ENCODE results near the gene MEGF9. TPM values are rescaled to one million over a fixed set of nuclear protein-coding genes. Genes with fewer than 3 reads are reported as not detected.

The MEGF9 gene
- total and polyA plus RNA-seq, 7 donors, result 2.5 to 21.0 (median 11.8) TPM

DNA sequence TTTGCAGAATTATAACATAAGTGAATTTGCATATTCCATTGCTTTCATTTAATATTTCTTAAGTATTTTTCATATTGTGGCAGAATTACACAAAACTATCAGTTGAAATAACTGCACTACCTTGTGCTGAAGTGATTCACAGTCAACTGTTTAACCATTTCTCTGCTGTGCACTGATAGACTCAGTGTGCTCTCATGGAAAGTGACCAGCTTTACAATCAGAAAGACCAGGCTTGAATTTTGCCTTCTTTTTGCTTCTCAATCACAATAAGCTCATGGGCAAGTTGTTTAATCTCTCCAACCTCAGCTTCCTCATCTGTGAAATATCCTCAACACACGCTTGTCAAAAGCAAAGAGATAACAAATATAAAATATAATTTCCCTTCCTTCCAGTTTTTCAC is 152.6 kb downstream of the MEGF9 start:
- Histone ChIP-seq H3K27me3 (no peaks in the 10 kb centered on the region), H3K4me1 (peaks cover 0 to 4% (median 2%) of the 10 kb centered on the region in 4 donors), H3K36me3 (peaks cover 0 to 45% (median 2%) of the 10 kb centered on the region in 4 donors), H3K9me3 (no peaks in the 10 kb centered on the region), H3K4me3 (no peak overlapping the region), H3K27ac (no peak overlapping the region)
- DNase-seq, result no peak
- WGBS, 2 donors, result 92 to 93% methylated on average over 1 of the region's 1 CpG
- intact Hi-C loops (cut with DNase I), result no loop called here
- TF ChIP-seq POLR2AphosphoS5 (IDR thresholded peaks at IDR 0.05) (no peak), POLR2A (IDR thresholded peaks at IDR 0.05) (no peak), EP300 (IDR thresholded peaks at IDR 0.05) (no peak)
- TF ChIP-seq, protein P1, sequence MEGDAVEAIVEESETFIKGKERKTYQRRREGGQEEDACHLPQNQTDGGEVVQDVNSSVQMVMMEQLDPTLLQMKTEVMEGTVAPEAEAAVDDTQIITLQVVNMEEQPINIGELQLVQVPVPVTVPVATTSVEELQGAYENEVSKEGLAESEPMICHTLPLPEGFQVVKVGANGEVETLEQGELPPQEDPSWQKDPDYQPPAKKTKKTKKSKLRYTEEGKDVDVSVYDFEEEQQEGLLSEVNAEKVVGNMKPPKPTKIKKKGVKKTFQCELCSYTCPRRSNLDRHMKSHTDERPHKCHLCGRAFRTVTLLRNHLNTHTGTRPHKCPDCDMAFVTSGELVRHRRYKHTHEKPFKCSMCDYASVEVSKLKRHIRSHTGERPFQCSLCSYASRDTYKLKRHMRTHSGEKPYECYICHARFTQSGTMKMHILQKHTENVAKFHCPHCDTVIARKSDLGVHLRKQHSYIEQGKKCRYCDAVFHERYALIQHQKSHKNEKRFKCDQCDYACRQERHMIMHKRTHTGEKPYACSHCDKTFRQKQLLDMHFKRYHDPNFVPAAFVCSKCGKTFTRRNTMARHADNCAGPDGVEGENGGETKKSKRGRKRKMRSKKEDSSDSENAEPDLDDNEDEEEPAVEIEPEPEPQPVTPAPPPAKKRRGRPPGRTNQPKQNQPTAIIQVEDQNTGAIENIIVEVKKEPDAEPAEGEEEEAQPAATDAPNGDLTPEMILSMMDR (IDR thresholded peaks at IDR 0.05), result no peak

DNA sequence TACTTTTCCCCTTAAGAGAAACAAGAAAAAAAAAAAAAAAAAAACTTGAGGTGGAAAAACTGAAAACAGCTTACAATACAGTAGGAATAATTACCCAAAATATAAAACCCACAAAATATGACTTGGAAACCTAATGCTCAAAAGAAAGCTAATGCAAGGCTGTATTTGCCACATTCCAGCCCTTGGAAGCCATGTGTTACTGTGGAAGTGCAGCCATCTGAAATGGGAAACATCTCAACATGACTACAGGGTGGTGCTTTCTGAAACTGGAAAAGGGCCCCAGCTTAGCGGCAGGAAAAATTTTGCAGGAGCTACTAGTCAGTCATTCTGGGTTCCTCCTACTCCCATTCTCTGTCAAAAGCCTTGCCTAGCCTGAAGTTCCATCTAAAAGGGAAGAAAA is 154.7 kb downstream of the MEGF9 start:
- no peaks in the 10 kb centered on the region for H3K9me3 ChIP-seq
- no peak for DNase-seq
- 95 to 97% methylated on average over 1 of the region's 1 CpG for WGBS, 2 donors
- intact Hi-C loops (cut with DNase I), result no loop called here
- no peaks in the 10 kb centered on the region for H3K27me3 ChIP-seq
- TF ChIP-seq POLR2A (IDR thresholded peaks at IDR 0.05) (no peak), POLR2AphosphoS5 (IDR thresholded peaks at IDR 0.05) (no peak), EP300 (IDR thresholded peaks at IDR 0.05) (no peak)
- TF ChIP-seq, protein P1 (IDR thresholded peaks at IDR 0.05), result no peak
- H3K4me3 ChIP-seq, result no peak overlapping the region
- peaks cover 0 to 32% (median 0%) of the 10 kb centered on the region in 4 donors for H3K36me3 ChIP-seq
- peaks cover 0 to 4% (median 2%) of the 10 kb centered on the region in 4 donors for H3K4me1 ChIP-seq
- no peak overlapping the region for H3K27ac ChIP-seq

DNA sequence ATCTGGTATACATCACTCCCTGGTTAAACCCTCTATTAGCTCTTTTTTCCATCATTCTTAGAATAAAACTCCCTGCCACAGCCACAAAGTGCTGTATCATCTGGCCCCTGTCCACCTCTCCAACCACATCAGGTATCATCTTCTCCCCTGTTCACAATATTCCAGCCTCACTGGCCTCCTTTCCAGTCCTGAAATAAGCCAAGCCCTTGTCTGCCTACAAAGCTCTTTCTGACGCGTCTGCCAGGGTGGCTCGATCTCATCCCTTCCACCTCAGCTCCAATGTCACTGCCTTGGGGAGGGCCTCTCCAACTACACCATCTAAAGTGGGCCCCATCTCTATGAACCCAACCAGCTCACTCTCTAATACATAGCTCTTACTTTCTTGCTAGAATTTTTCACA is 155.8 kb downstream of the MEGF9 start:
- DNase-seq, result no peak
- intact Hi-C loops (cut with DNase I), result no loop called here
- Histone ChIP-seq H3K27ac (no peak overlapping the region), H3K4me1 (peaks cover 0 to 3% (median 1%) of the 10 kb centered on the region in 4 donors), H3K36me3 (peaks cover 0 to 24% (median 0%) of the 10 kb centered on the region in 4 donors), H3K9me3 (no peaks in the 10 kb centered on the region), H3K27me3 (no peaks in the 10 kb centered on the region), H3K4me3 (no peak overlapping the region)
- 94 to 97% methylated on average over 3 of the region's 3 CpGs for WGBS, 2 donors
- no peak for TF ChIP-seq POLR2A (IDR thresholded peaks at IDR 0.05)
- TF ChIP-seq EP300 (IDR thresholded peaks at IDR 0.05), result no peak
- TF ChIP-seq, protein P1 (IDR thresholded peaks at IDR 0.05), result no peak
- TF ChIP-seq POLR2AphosphoS5 (IDR thresholded peaks at IDR 0.05), result no peak

DNA sequence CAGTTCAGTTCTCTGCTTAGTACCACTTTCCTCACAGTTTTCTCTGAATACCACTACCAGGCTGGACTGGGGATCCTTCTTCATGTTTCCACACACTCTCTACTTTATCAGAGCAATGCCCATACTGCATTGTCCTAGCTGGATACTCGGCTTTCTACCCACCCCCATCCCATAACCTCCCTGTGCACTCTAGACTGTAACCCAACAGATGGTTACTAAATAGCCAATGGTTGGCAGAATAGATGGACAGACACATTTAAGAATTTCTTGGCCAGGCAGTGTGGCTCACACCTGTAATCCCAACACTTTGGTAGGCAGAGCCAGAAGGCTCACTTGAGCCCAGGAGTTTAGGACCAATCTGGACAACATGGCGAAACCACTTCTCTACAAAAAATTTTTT is 157.1 kb downstream of the MEGF9 start:
- DNase-seq, result no peak
- Histone ChIP-seq H3K27ac (no peak overlapping the region), H3K9me3 (no peaks in the 10 kb centered on the region), H3K4me3 (no peak overlapping the region), H3K27me3 (no peaks in the 10 kb centered on the region), H3K4me1 (peaks cover 0 to 3% (median 0%) of the 10 kb centered on the region in 4 donors), H3K36me3 (peaks cover 0 to 11% (median 0%) of the 10 kb centered on the region in 4 donors)
- TF ChIP-seq POLR2AphosphoS5 (IDR thresholded peaks at IDR 0.05), result no peak
- TF ChIP-seq, protein P1 (IDR thresholded peaks at IDR 0.05), result no peak
- 44 to 46% methylated on average over 2 of the region's 2 CpGs for WGBS, 2 donors
- intact Hi-C loops (cut with DNase I), result no loop called here

DNA sequence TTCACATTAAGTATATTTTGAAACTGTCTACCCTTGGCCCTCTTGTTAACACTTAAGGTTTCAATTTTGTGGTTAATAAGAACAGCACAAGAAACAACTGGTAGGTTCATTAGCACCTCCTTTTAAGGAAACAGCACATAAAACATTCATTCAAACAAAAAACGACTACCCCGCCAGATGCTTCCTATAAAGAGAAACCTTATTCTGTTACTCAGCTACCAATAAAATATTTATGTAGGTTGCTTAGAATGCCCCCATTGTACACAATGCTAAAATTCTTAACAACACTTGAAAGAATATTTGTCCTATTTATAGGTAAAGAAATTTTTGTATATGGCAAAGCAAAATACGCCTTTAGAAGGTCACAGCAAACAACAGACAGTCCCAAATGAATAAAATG is 157.5 kb downstream of the MEGF9 start:
- TF ChIP-seq, protein P1 (IDR thresholded peaks at IDR 0.05), result no peak
- TF ChIP-seq POLR2AphosphoS5 (IDR thresholded peaks at IDR 0.05), result no peak
- TF ChIP-seq EP300 (IDR thresholded peaks at IDR 0.05), result no peak
- no peak for TF ChIP-seq POLR2A (IDR thresholded peaks at IDR 0.05)
- no peaks in the 10 kb centered on the region for H3K27me3 ChIP-seq
- no peaks in the 10 kb centered on the region for H3K9me3 ChIP-seq
- H3K36me3 ChIP-seq, result peaks cover 0 to 10% (median 0%) of the 10 kb centered on the region in 4 donors
- no peak overlapping the region for H3K27ac ChIP-seq
- WGBS, 2 donors, result 76 to 84% methylated on average over 3 of the region's 3 CpGs
- H3K4me3 ChIP-seq, result no peak overlapping the region
- intact Hi-C loops (cut with DNase I), result no loop called here
- no peak for DNase-seq
- H3K4me1 ChIP-seq, result peaks cover 0 to 3% (median 0%) of the 10 kb centered on the region in 4 donors

Data from sigmoid colon (tissue), 7 donors.